IPS-20b (cell line): Measurements from ENCODE around the gene HMGCS1.
"Not testable (repeated sequence)": the region's sequence is repeated elsewhere in the genome, so short reads cannot be mapped to it uniquely, and the experiment has no call there.

ENCODE experiments used
- H3K27ac ChIP-seq: one replicate; pipeline ENCODE4 v1.5.1; 2013; ENCODE audit warnings: low read length
- H3K27me3 ChIP-seq: 2 replicates; pipeline ENCODE4 v1.6.1; 2013; ENCODE audit warnings: mild to moderate bottlenecking, low read length, inconsistent platforms; ENCODE audit not compliant: insufficient read depth
- H3K36me3 ChIP-seq: 2 replicates; pipeline ENCODE4 v1.6.1; 2013; ENCODE audit warnings: low read depth, mild to moderate bottlenecking, inconsistent platforms, low read length, moderate library complexity; ENCODE audit not compliant: insufficient read depth
- H3K4me1 ChIP-seq: 2 replicates; pipeline ENCODE4 v1.6.1; 2013; ENCODE audit warnings: mild to moderate bottlenecking, control low read depth, inconsistent platforms, low read length, moderate library complexity; ENCODE audit not compliant: insufficient read depth
- H3K4me3 ChIP-seq: 2 replicates; pipeline ENCODE4 v1.5.1; 2013; ENCODE audit warnings: mild to moderate bottlenecking, low read length, inconsistent platforms
- H3K9ac ChIP-seq: 2 replicates; pipeline ENCODE4 v1.6.1; 2013; ENCODE audit warnings: low read depth, mild to moderate bottlenecking, inconsistent platforms, low read length, moderate library complexity
- H3K9me3 ChIP-seq: 2 replicates; pipeline ENCODE4 v1.6.1; 2013; ENCODE audit warnings: mild to moderate bottlenecking, low read depth, low read length, inconsistent platforms; ENCODE audit not compliant: insufficient read depth

HMGCS1 gene

GRCh38 chr5:43273552-43273951, 39.7 kb downstream of the HMGCS1 start:
- 0 out of 2 replicates have a peak, but pooled peaks cover 3% of the 10 kb centered on the region for H3K27me3 ChIP-seq
- H3K9ac ChIP-seq: no peak overlapping the region
- H3K4me3 ChIP-seq: no peak overlapping the region
- no peak overlapping the region for H3K27ac ChIP-seq
- no peaks in the 10 kb centered on the region for H3K36me3 ChIP-seq
- no peaks in the 10 kb centered on the region for H3K4me1 ChIP-seq
- H3K9me3 ChIP-seq: no peaks in the 10 kb centered on the region

GRCh38 chr5:43270645-43271044, 42.6 kb downstream of the HMGCS1 start:
- H3K27ac ChIP-seq: no peak overlapping the region
- no peaks in the 10 kb centered on the region for H3K4me1 ChIP-seq
- H3K36me3 ChIP-seq: no peaks in the 10 kb centered on the region
- no peak overlapping the region for H3K4me3 ChIP-seq
- H3K27me3 ChIP-seq: no peaks in the 10 kb centered on the region
- H3K9ac ChIP-seq: no peak overlapping the region
- H3K9me3 ChIP-seq: peaks cover 9% of the 10 kb centered on the region; the same call in 1 of the 2 replicates

GRCh38 chr5:43268188-43268820, 44.9 kb downstream of the HMGCS1 start:
- Histone ChIP-seq H3K36me3 (no peaks in the 10 kb centered on the region), H3K27ac (no peak overlapping the region), H3K4me3 (no peak overlapping the region), H3K27me3 (no peaks in the 10 kb centered on the region), H3K9me3 (peaks cover 9% of the 10 kb centered on the region; the same call in 1 of the 2 replicates), H3K4me1 (no peaks in the 10 kb centered on the region), H3K9ac (no peak overlapping the region)

GRCh38 chr5:43262269-43262668, 50.9 kb downstream of the HMGCS1 start:
- not testable (repeated sequence) for H3K9ac ChIP-seq, H3K4me3 ChIP-seq, H3K4me1 ChIP-seq, H3K36me3 ChIP-seq, H3K27me3 ChIP-seq, H3K27ac ChIP-seq, H3K9me3 ChIP-seq

DNA sequence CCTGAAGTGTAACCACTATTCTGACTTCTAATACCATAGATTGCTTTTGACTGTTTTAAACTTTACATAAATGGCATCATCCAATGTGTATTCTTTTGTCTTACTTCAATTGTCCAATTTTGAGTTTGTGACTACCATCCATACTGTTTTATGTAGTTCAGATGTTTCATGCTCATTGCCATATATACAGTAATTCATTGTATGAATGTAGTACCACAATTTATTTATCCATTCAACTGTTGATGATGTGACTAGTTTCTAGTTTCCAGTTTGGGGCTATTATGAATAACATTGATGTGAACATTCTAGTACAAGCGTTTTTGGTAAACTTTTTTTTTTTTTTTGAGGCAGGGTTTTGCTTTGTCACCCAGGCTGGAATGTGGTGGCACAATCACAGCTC, 55.1 kb downstream of the HMGCS1 start:
- Histone ChIP-seq H3K36me3 (no peaks in the 10 kb centered on the region), H3K9me3 (no peaks in the 10 kb centered on the region), H3K27me3 (no peaks in the 10 kb centered on the region)

DNA sequence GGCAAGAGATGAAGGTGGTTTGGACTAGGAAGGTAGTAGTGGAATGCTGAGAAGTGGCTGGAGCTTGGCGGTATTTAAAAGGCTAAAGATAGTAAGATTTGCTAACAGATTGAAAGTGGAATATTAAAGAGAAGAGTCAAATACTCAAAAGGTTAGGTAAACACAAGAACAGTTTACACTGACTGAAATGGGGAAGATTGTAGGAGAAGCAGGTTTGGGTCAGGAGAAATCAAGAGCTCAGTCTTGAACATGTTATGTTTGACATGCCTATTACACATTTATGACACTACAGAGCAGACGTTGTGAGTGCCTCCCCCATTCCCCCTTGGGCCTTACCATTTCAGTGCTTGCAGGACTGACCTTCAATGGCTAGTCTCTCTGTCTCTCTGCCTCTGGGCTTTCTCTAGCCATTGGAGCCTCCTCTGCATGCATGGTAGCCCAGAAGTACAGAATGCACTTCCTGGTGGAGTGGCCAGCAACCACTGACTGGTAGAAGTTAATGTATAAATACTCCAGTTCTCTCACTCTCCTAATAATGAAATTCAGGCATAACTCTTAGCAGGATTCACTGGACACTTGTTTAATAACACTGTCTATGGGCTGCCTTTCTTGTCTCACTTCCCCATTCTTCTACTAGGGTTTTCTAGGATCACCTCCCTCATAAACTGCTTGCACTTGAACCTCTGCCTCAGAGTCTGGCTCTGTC, 56.8 kb downstream of the HMGCS1 start:
- Histone ChIP-seq H3K36me3 (no peaks in the 10 kb centered on the region), H3K4me1 (no peaks in the 10 kb centered on the region), H3K9ac (no peak overlapping the region), H3K9me3 (no peaks in the 10 kb centered on the region), H3K27ac (no peak overlapping the region), H3K27me3 (no peaks in the 10 kb centered on the region), H3K4me3 (no peak overlapping the region)

More for the DNA sequence above, 55.1 kb downstream of the HMGCS1 start:
- H3K9ac ChIP-seq: no peak overlapping the region
- H3K4me3 ChIP-seq: no peak overlapping the region
- H3K4me1 ChIP-seq: no peaks in the 10 kb centered on the region
- H3K27ac ChIP-seq: no peak overlapping the region

GRCh38 chr5:43255704-43256103, 57.5 kb downstream of the HMGCS1 start:
- no peaks in the 10 kb centered on the region for H3K9me3 ChIP-seq
- H3K4me1 ChIP-seq: no peaks in the 10 kb centered on the region

DNA sequence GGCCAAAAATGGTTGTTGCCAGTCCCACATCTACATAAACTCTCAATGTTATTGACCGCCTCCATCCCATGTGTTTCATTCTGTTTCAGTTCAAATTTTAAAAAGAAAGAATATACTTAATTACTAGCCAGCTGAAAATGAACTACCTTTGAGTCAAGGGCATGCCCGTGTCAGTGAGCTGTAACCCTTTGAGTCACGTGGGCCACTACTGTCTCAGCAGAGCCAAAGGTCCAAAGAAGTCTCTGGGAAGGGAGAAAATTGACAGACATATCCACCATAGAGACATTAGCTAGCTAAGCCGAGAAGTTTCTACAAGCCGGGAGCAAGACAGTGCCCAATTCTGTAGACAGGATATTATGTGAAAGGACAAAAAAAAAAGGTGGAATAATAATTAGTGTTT, 61.5 kb downstream of the HMGCS1 start:
- no peak overlapping the region for H3K27ac ChIP-seq
- no peaks in the 10 kb centered on the region for H3K27me3 ChIP-seq
- H3K9me3 ChIP-seq: no peaks in the 10 kb centered on the region
- H3K9ac ChIP-seq: no peak overlapping the region
- H3K4me3 ChIP-seq: no peak overlapping the region
- no peaks in the 10 kb centered on the region for H3K4me1 ChIP-seq
- H3K36me3 ChIP-seq: no peaks in the 10 kb centered on the region

More at GRCh38 chr5:43255704-43256103, 57.5 kb downstream of the HMGCS1 start:
- no peak overlapping the region for H3K9ac ChIP-seq
- no peak overlapping the region for H3K4me3 ChIP-seq
- no peaks in the 10 kb centered on the region for H3K27me3 ChIP-seq
- no peak overlapping the region for H3K27ac ChIP-seq
- H3K36me3 ChIP-seq: no peaks in the 10 kb centered on the region

GRCh38 chr5:43245724-43246385, 67.4 kb downstream of the HMGCS1 start:
- Histone ChIP-seq H3K27me3 (no peaks in the 10 kb centered on the region), H3K9me3 (no peaks in the 10 kb centered on the region), H3K27ac (no peak overlapping the region), H3K36me3 (no peaks in the 10 kb centered on the region), H3K4me1 (no peaks in the 10 kb centered on the region), H3K9ac (no peak overlapping the region), H3K4me3 (no peak overlapping the region)

DNA sequence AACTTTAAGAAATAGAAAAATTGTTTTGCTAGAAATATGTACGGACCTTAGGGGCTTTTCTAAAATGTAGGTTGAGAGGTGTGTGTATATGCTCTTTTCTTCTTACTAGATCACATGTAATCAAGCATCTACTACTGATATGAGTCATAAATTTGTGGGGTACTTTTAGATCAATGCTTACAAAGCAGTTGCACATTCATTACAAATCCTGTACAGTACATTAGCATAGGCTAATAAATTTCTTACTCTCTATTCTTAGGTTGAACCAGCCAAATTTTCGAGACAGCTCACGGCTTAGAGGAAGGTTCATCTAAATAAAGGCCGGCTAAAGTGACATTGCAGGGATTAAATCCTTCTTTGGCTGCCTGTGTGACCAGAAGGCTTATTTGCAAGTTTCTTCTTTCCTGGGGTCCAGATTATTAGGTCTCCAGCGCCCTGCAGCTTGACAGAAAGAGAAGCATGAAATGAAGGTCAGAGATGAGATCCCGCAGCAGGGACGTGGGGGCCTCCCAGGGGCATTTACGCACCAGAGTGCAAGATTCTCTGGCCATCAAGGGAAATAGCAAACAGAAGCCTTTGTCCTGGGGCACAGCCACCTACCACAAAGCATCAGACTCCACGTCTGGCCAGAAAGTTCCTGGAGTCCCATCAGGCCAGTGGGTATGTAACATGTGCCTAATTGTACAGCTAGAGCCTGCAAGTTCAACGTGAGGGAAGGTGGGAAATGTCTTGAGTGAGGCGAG, 68.2 kb downstream of the HMGCS1 start:
- no peaks in the 10 kb centered on the region for H3K36me3 ChIP-seq
- H3K27me3 ChIP-seq: no peaks in the 10 kb centered on the region
- no peak overlapping the region for H3K9ac ChIP-seq
- H3K4me1 ChIP-seq: no peaks in the 10 kb centered on the region
- no peak overlapping the region for H3K4me3 ChIP-seq
- H3K9me3 ChIP-seq: no peaks in the 10 kb centered on the region
- H3K27ac ChIP-seq: no peak overlapping the region

- no peak overlapping the region for H3K27ac ChIP-seq
- no peaks in the 10 kb centered on the region for H3K27me3 ChIP-seq
- no peaks in the 10 kb centered on the region for H3K9me3 ChIP-seq
- no peak overlapping the region for H3K9ac ChIP-seq
- no peak overlapping the region for H3K4me3 ChIP-seq
- H3K36me3 ChIP-seq: no peaks in the 10 kb centered on the region
- H3K4me1 ChIP-seq: no peaks in the 10 kb centered on the region
Observed at GRCh38 chr5:43243270-43243669, 69.9 kb downstream of the HMGCS1 start.
